NCI-H1436 treated with DMSO at 0.1 percent for 48 hours (cell line): ENCODE results near the gene PTPN12.

Experiments
- DNase-seq: peaks from one replicate; lab custom pipeline; 2025; lab: John Stamatoyannopoulos, UW

Gene PTPN12

GRCh38 chr7:77664715-77665114 lies 127.6 kb downstream of the PTPN12 start:
- no peak for DNase-seq

DNA sequence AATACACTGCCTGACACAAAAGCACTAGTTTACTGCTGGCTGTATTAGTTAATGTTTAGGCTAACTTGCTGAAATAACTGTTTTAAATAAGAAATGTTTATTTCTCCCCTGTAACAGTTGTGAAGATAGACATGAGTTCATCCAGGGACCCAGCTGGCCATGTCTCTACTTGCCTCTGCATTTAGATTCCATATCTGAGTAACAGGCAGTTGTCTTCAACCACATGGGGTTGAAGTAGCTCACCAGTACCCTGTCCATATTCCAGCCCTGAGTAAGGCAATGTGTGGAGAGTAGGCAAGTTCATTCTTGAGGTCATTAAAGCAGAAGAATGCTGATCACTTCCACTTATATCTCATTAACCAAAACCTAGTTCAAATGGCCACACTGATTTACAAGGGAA lies 128.1 kb downstream of the PTPN12 start:
- DNase-seq = no peak

- no peak for DNase-seq
These were observed 130.5 kb downstream of the PTPN12 start for GRCh38 chr7:77667459-77668086.

GRCh38 chr7:77674878-77675277 lies 137.8 kb downstream of the PTPN12 start:
- DNase-seq = no peak

DNA sequence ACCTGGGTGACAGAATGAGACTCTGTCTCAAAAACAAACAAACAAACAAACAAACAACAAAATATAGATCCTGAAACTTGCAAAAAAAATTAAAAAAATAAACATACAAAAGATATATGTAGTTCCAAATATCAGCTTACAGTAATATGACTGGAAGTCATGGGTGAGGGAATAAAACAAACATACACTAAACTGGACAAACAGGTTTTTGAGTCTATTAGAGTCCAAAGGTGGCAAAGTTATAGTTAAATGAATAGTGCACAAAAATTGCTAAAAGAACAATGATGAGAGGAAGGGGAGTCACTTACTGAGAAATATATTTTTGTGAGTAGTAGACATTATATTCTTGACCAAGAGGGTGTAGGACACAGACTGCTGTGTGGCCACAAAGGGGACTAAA lies 142.5 kb downstream of the PTPN12 start:
- no peak for DNase-seq

GRCh38 chr7:77680266-77680665 lies 143.2 kb downstream of the PTPN12 start:
- DNase-seq = no peak

DNA sequence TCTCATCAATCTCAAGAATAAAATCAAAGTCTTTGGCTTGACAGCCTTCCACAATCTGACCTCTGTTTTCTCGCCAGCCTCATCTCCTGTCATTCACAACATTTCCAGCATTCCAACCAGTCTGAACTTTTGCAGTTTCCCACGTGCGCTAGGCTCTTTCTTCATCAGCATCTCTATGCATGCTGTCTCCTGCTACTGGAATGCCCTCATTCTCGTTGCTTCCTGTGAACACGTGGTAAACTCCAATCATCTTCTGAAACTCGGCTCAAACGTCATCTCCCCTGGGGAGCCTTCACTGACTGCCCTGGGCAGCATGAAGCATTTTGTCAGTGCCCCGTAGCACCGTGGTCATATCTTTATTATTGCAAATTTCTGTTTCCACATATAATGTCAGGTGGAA lies 146.9 kb downstream of the PTPN12 start:
- no peak for DNase-seq

- no peak for DNase-seq
These were observed 148.1 kb downstream of the PTPN12 start for GRCh38 chr7:77685233-77685632.

GRCh38 chr7:77687100-77687746 lies 150.1 kb downstream of the PTPN12 start:
- DNase-seq = no peak

- no peak for DNase-seq
These were observed 150.7 kb downstream of the PTPN12 start for GRCh38 chr7:77687747-77688144.
